ENCODE data around the gene ASTN2. TPM values are rescaled to one million over a fixed set of nuclear protein-coding genes. Genes with fewer than 3 reads are reported as not detected.

Gene ASTN2
- total RNA-seq, 4 donors from 2014 or later, result 3.3 to 10.2 (median 6.3) TPM

- Histone ChIP-seq H3K27ac (no peak overlapping the region), H3K9me3 (no peaks in the 10 kb centered on the region), H3K4me1 (no peaks in the 10 kb centered on the region), H3K4me3 (no peak overlapping the region), H3K36me3 (no peaks in the 10 kb centered on the region), H3K27me3 (no peaks in the 10 kb centered on the region)
- TF ChIP-seq CTCF (IDR thresholded peaks at IDR 0.05) (no peak), POLR2A (IDR thresholded peaks at IDR 0.05) (no peak)
- DNase-seq, result no peak
Observed at GRCh38 chr9:116951588-116952435, 463.0 kb downstream of the ASTN2 start.

- H3K4me1 ChIP-seq, result no peaks in the 10 kb centered on the region
- TF ChIP-seq POLR2A (IDR thresholded peaks at IDR 0.05), result no peak
- TF ChIP-seq CTCF (IDR thresholded peaks at IDR 0.05), result no peak
- H3K9me3 ChIP-seq, result no peaks in the 10 kb centered on the region
- H3K36me3 ChIP-seq, result no peaks in the 10 kb centered on the region
- no peaks in the 10 kb centered on the region for H3K27me3 ChIP-seq
- no peak overlapping the region for H3K27ac ChIP-seq
- H3K4me3 ChIP-seq, result no peak overlapping the region
- DNase-seq, result no peak
Observed at GRCh38 chr9:116945817-116946216, 469.0 kb downstream of the ASTN2 start.

GRCh38 chr9:116944714-116945534, 469.9 kb downstream of the ASTN2 start:
- Histone ChIP-seq H3K27ac (no peak overlapping the region), H3K36me3 (no peaks in the 10 kb centered on the region), H3K4me1 (no peaks in the 10 kb centered on the region), H3K9me3 (no peaks in the 10 kb centered on the region), H3K4me3 (no peak overlapping the region), H3K27me3 (no peaks in the 10 kb centered on the region)
- DNase-seq, result no peak
- TF ChIP-seq CTCF (IDR thresholded peaks at IDR 0.05), result no peak
- TF ChIP-seq POLR2A (IDR thresholded peaks at IDR 0.05), result no peak

- no peaks in the 10 kb centered on the region for H3K9me3 ChIP-seq
- DNase-seq, result no peak
- no peaks in the 10 kb centered on the region for H3K27me3 ChIP-seq
- H3K27ac ChIP-seq, result no peak overlapping the region
- no peaks in the 10 kb centered on the region for H3K36me3 ChIP-seq
- H3K4me3 ChIP-seq, result no peak overlapping the region
- H3K4me1 ChIP-seq, result no peaks in the 10 kb centered on the region
- TF ChIP-seq CTCF (IDR thresholded peaks at IDR 0.05) (no peak), POLR2A (IDR thresholded peaks at IDR 0.05) (no peak)
Observed at GRCh38 chr9:116943970-116944369, 470.9 kb downstream of the ASTN2 start.

GRCh38 chr9:116942593-116943061, 472.2 kb downstream of the ASTN2 start:
- TF ChIP-seq CTCF (IDR thresholded peaks at IDR 0.05) (no peak), POLR2A (IDR thresholded peaks at IDR 0.05) (no peak)
- H3K27ac ChIP-seq, result no peak overlapping the region
- no peaks in the 10 kb centered on the region for H3K27me3 ChIP-seq
- no peak for DNase-seq
- H3K4me1 ChIP-seq, result no peaks in the 10 kb centered on the region
- no peaks in the 10 kb centered on the region for H3K36me3 ChIP-seq
- no peak overlapping the region for H3K4me3 ChIP-seq
- H3K9me3 ChIP-seq, result no peaks in the 10 kb centered on the region

Data from Peyer's patch (tissue), 4 donors.